WERI-Rb-1 (cell line): ENCODE data around the gene SIN3B.

Source experiments
- DNase-seq: peaks from one replicate; pipeline ENCODE4 v3.0.0-alpha.2; 2020
- H3K27ac ChIP-seq: fragments of 250-450 bp; sonication (Bioruptor Pico); 2 replicates; pipeline ENCODE4 v1.5.1; 2020; ENCODE audit warnings: mild to moderate bottlenecking, moderate library complexity
- H3K27me3 ChIP-seq: fragments of 250-450 bp; sonication (Bioruptor Pico); 2 replicates; pipeline ENCODE4 v1.5.1; 2021; ENCODE audit warnings: mild to moderate bottlenecking, low read depth, moderate library complexity; ENCODE audit not compliant: insufficient read depth, severe bottlenecking
- H3K36me3 ChIP-seq: fragments of 250-450 bp; sonication (Bioruptor Pico); 2 replicates; pipeline ENCODE4 v1.5.1; 2020; ENCODE audit warnings: mild to moderate bottlenecking, moderate library complexity
- H3K4me3 ChIP-seq: 2 replicates; pipeline ENCODE4 v1.5.1; 2011; ENCODE audit warnings: low read depth, mild to moderate bottlenecking, control low read depth, low read length
- H3K9me3 ChIP-seq: fragments of 250-450 bp; sonication (Bioruptor Pico); 2 replicates; pipeline ENCODE4 v1.5.1; 2021; ENCODE audit warnings: mild to moderate bottlenecking, moderate library complexity; ENCODE audit not compliant: severe bottlenecking
- TF ChIP-seq, protein P1 (sequence below): IDR thresholded peaks from 2 replicates; pipeline ENCODE4 v1.5.1; 2011; ENCODE audit warnings: low read depth, mild to moderate bottlenecking, control low read depth, inconsistent platforms, low read length

Gene SIN3B, protein sequence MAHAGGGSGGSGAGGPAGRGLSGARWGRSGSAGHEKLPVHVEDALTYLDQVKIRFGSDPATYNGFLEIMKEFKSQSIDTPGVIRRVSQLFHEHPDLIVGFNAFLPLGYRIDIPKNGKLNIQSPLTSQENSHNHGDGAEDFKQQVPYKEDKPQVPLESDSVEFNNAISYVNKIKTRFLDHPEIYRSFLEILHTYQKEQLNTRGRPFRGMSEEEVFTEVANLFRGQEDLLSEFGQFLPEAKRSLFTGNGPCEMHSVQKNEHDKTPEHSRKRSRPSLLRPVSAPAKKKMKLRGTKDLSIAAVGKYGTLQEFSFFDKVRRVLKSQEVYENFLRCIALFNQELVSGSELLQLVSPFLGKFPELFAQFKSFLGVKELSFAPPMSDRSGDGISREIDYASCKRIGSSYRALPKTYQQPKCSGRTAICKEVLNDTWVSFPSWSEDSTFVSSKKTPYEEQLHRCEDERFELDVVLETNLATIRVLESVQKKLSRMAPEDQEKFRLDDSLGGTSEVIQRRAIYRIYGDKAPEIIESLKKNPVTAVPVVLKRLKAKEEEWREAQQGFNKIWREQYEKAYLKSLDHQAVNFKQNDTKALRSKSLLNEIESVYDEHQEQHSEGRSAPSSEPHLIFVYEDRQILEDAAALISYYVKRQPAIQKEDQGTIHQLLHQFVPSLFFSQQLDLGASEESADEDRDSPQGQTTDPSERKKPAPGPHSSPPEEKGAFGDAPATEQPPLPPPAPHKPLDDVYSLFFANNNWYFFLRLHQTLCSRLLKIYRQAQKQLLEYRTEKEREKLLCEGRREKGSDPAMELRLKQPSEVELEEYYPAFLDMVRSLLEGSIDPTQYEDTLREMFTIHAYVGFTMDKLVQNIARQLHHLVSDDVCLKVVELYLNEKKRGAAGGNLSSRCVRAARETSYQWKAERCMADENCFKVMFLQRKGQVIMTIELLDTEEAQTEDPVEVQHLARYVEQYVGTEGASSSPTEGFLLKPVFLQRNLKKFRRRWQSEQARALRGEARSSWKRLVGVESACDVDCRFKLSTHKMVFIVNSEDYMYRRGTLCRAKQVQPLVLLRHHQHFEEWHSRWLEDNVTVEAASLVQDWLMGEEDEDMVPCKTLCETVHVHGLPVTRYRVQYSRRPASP

GRCh38 chr19:16829010-16829821, at the start of gene SIN3B:
SIN3B (plus strand) TSS chr19:16829398; CDS start chr19:16829421, 23 bp downstream.
- peak within 1 kb of the TSS; percentile 46; the same call in 1 of the 2 replicates for H3K27ac ChIP-seq
- H3K36me3 ChIP-seq: peaks cover 25% of the 10 kb centered on the region
- H3K9me3 ChIP-seq: no peaks in the 10 kb centered on the region
- H3K27me3 ChIP-seq: no peaks in the 10 kb centered on the region
- TF ChIP-seq, protein P1, sequence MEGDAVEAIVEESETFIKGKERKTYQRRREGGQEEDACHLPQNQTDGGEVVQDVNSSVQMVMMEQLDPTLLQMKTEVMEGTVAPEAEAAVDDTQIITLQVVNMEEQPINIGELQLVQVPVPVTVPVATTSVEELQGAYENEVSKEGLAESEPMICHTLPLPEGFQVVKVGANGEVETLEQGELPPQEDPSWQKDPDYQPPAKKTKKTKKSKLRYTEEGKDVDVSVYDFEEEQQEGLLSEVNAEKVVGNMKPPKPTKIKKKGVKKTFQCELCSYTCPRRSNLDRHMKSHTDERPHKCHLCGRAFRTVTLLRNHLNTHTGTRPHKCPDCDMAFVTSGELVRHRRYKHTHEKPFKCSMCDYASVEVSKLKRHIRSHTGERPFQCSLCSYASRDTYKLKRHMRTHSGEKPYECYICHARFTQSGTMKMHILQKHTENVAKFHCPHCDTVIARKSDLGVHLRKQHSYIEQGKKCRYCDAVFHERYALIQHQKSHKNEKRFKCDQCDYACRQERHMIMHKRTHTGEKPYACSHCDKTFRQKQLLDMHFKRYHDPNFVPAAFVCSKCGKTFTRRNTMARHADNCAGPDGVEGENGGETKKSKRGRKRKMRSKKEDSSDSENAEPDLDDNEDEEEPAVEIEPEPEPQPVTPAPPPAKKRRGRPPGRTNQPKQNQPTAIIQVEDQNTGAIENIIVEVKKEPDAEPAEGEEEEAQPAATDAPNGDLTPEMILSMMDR: no peak
- DNase-seq: peak; percentile 77
- H3K4me3 ChIP-seq: peak within 1 kb of the TSS; percentile 79

GRCh38 chr19:16779539-16780163, 49.5 kb upstream of the SIN3B start:
- no peaks in the 10 kb centered on the region for H3K9me3 ChIP-seq
- H3K36me3 ChIP-seq: no peaks in the 10 kb centered on the region
- H3K27ac ChIP-seq: no peak overlapping the region
- H3K4me3 ChIP-seq: no peak overlapping the region
- no peaks in the 10 kb centered on the region for H3K27me3 ChIP-seq
- TF ChIP-seq, protein P1: no peak
- no peak for DNase-seq

DNA sequence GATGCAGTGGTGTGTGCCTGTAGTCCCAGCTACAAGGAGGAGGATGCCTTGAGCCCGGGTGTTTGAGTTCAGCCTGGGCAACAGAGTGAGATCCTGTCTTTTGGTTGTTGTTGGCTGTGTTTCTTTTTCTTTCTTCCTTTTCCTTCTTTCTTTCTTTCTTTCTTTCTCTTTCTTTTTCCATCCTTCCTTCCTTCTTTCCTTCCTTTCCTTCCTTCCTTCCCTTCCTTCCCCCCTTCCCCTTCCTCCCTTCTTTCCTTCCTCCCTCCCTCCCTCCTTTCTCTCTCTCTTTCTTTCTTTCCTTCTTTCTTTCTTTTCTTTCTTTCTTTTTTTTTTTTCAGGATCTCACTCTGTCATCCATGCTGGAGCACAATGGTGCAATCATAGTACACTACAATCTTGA, 46.5 kb upstream of the SIN3B start:
- DNase-seq: no peak
- TF ChIP-seq, protein P1: no peak
- no peaks in the 10 kb centered on the region for H3K27me3 ChIP-seq
- no peaks in the 10 kb centered on the region for H3K36me3 ChIP-seq
- H3K4me3 ChIP-seq: no peak overlapping the region
- H3K27ac ChIP-seq: no peak overlapping the region
- H3K9me3 ChIP-seq: no peaks in the 10 kb centered on the region

DNA sequence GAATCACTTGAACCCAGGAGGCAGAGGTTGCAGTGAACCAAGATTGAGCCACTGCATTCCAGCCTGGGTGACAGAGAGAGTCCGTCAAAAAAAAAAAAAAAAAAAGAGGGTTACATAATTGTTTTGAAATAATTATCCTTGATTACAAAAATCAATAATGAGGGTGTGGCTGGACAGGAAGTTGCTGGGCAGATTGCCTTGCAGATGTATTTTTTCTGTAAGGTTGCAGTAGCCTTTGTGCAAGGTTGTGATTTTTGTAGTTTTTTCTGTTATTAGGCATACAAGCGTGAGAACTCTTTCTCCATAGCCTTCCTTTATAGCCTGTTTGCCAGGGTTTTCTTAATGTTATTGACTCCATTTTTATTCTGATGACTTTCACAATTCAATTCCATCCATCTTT, 40.7 kb upstream of the SIN3B start:
- Histone ChIP-seq H3K4me3 (no peak overlapping the region), H3K9me3 (peaks cover 9% of the 10 kb centered on the region), H3K36me3 (no peaks in the 10 kb centered on the region), H3K27ac (no peak overlapping the region), H3K27me3 (no peaks in the 10 kb centered on the region)
- TF ChIP-seq, protein P1: no peak
- DNase-seq: no peak

GRCh38 chr19:16789238-16789637, 40.0 kb upstream of the SIN3B start:
- Histone ChIP-seq H3K9me3 (peaks cover 9% of the 10 kb centered on the region), H3K36me3 (no peaks in the 10 kb centered on the region)
- TF ChIP-seq, protein P1: no peak

More at GRCh38 chr19:16789238-16789637, 40.0 kb upstream of the SIN3B start:
- Histone ChIP-seq H3K27ac (no peak overlapping the region), H3K27me3 (no peaks in the 10 kb centered on the region), H3K4me3 (no peak overlapping the region)
- no peak for DNase-seq
